HEK293 (cell line): Measurements from ENCODE around the gene SS18L1.
A peak's percentile ranks its signal among the peaks of the same experiment; 100 is the strongest.

Experiments used
- CTCF ChIA-PET: fragments of 350-600 bp; formaldehyde crosslinking; extraction: SDS; loops from one replicate; lab custom pipeline; 2021; ENCODE audit warnings: antibody characterized with exemption; lab: Yijun Ruan, JAX
- POLR2A ChIA-PET: fragments of 300-600 bp; formaldehyde crosslinking; extraction: SDS; loops from one replicate; lab custom pipeline; 2020; ENCODE audit warnings: antibody characterized with exemption, inconsistent platforms; lab: Yijun Ruan, JAX
- H3K27ac ChIP-seq: fragments of 200-500 bp; sonication (Bioruptor generic); 2 replicates; pipeline ENCODE4 v1.5.1; 2014; ENCODE audit warnings: low read depth, low read length, control low read depth, inconsistent platforms; ENCODE audit errors: extremely low read depth
- H3K36me3 ChIP-seq, 2 experiments: fragments of 200-500 bp in 1 of 2; sonication (Bioruptor generic) in 1 of 2; 1 replicate in 1 of 2; 2 replicates in 1 of 2; pipeline ENCODE4 v1.5.1; 2014 to 2017; ENCODE audit warnings: inconsistent platforms in 2 of 2, low read length in 2 of 2; ENCODE audit not compliant: control insufficient read depth in 2 of 2, insufficient read depth in 1 of 2
- H3K4me1 ChIP-seq: fragments of 200-500 bp; sonication (Bioruptor generic); 2 replicates; pipeline ENCODE4 v1.5.1; 2014; ENCODE audit warnings: mild to moderate bottlenecking, low read length, inconsistent platforms; ENCODE audit not compliant: control insufficient read depth, insufficient read depth
- H3K4me3 ChIP-seq: 2 replicates; pipeline ENCODE4 v1.5.1; 2011; ENCODE audit warnings: low read depth, mild to moderate bottlenecking, control low read depth, low read length, moderate library complexity
- H3K9me3 ChIP-seq: fragments of 200-500 bp; sonication (Bioruptor generic); 2 replicates; pipeline ENCODE4 v1.5.1; 2014; ENCODE audit warnings: low read depth, low read length, inconsistent platforms; ENCODE audit not compliant: control insufficient read depth, insufficient read depth
- BCL11A ChIP-seq: fragments of 450-650 bp; formaldehyde crosslinking; IDR thresholded peaks from 2 replicates; pipeline ENCODE4 v1.5.1; 2016; ENCODE audit warnings: low read depth, missing biosample characterization, missing genetic modification characterization
- PRDM4 ChIP-seq: fragments of 450-650 bp; formaldehyde crosslinking; IDR thresholded peaks from 2 replicates; pipeline ENCODE4 v1.5.1; 2017; ENCODE audit warnings: missing biosample characterization, missing genetic modification characterization
- SALL2 ChIP-seq: fragments of 450-650 bp; formaldehyde crosslinking; IDR thresholded peaks from 2 replicates; pipeline ENCODE4 v1.5.0; 2017; ENCODE audit warnings: missing biosample characterization, mild to moderate bottlenecking, missing genetic modification characterization, borderline replicate concordance
- ZBTB1 ChIP-seq: fragments of 450-650 bp; formaldehyde crosslinking; IDR thresholded peaks from 2 replicates; pipeline ENCODE4 v1.5.1; 2016; ENCODE audit warnings: missing biosample characterization, missing genetic modification characterization
- ZBTB26 ChIP-seq: fragments of 450-650 bp; formaldehyde crosslinking; optimal IDR thresholded peaks from 2 replicates; pipeline ENCODE3; 2016; ENCODE audit warnings: missing biosample characterization, mild to moderate bottlenecking, missing genetic modification characterization
- ZNF112 ChIP-seq: fragments of 450-650 bp; formaldehyde crosslinking; IDR thresholded peaks from 2 replicates; pipeline ENCODE4 v1.5.0; 2017; ENCODE audit warnings: missing biosample characterization, missing genetic modification characterization
- ZNF138 ChIP-seq: fragments of 450-650 bp; formaldehyde crosslinking; IDR thresholded peaks from 2 replicates; pipeline ENCODE4 v1.5.1; 2016; ENCODE audit warnings: missing biosample characterization, missing genetic modification characterization, borderline replicate concordance
- ZNF140 ChIP-seq: fragments of 450-650 bp; formaldehyde crosslinking; IDR thresholded peaks from 2 replicates; pipeline ENCODE4 v1.5.1; 2016; ENCODE audit warnings: missing biosample characterization, missing genetic modification characterization
- ZNF155 ChIP-seq: fragments of 450-650 bp; formaldehyde crosslinking; IDR thresholded peaks from 2 replicates; pipeline ENCODE4 v1.5.1; 2016; ENCODE audit warnings: missing biosample characterization, missing genetic modification characterization
- ZNF157 ChIP-seq: fragments of 450-650 bp; formaldehyde crosslinking; IDR thresholded peaks from 2 replicates; pipeline ENCODE4 v1.5.1; 2016; ENCODE audit warnings: missing biosample characterization, missing genetic modification characterization
- ZNF280D ChIP-seq: fragments of 450-650 bp; formaldehyde crosslinking; IDR thresholded peaks from 2 replicates; pipeline ENCODE4 v1.5.1; 2016; ENCODE audit warnings: missing biosample characterization, missing genetic modification characterization
- ZNF426 ChIP-seq: fragments of 450-650 bp; formaldehyde crosslinking; IDR thresholded peaks from 2 replicates; pipeline ENCODE4 v1.5.1; 2017; ENCODE audit warnings: missing biosample characterization, missing genetic modification characterization, mild to moderate bottlenecking, inconsistent platforms, moderate library complexity
- ZNF433 ChIP-seq: fragments of 450-650 bp; formaldehyde crosslinking; IDR thresholded peaks from 2 replicates; pipeline ENCODE4 v1.5.1; 2016; ENCODE audit warnings: missing biosample characterization, missing genetic modification characterization, low read depth
- ZNF48 ChIP-seq: fragments of 450-650 bp; formaldehyde crosslinking; IDR thresholded peaks from 2 replicates; pipeline ENCODE4 v1.5.1; 2016; ENCODE audit warnings: missing biosample characterization, missing genetic modification characterization
- ZNF596 ChIP-seq: fragments of 450-650 bp; IDR thresholded peaks from 2 replicates; pipeline ENCODE4 v1.5.0; 2018; ENCODE audit warnings: missing biosample characterization, mild to moderate bottlenecking, missing genetic modification characterization, moderate library complexity
- ZNF621 ChIP-seq: fragments of 450-650 bp; formaldehyde crosslinking; IDR thresholded peaks from 2 replicates; pipeline ENCODE4 v1.5.1; 2017; ENCODE audit warnings: missing biosample characterization, missing genetic modification characterization
- ZNF629 ChIP-seq: fragments of 450-650 bp; formaldehyde crosslinking; IDR thresholded peaks from 2 replicates; pipeline ENCODE4 v1.5.1; 2017; ENCODE audit warnings: missing biosample characterization, missing genetic modification characterization
- ZNF791 ChIP-seq: fragments of 450-650 bp; formaldehyde crosslinking; IDR thresholded peaks from 2 replicates; pipeline ENCODE4 v1.5.1; 2016; ENCODE audit warnings: missing biosample characterization, missing genetic modification characterization
- ZNF792 ChIP-seq: fragments of 450-650 bp; formaldehyde crosslinking; IDR thresholded peaks from 2 replicates; pipeline ENCODE4 v1.5.1; 2016; ENCODE audit warnings: missing biosample characterization, missing genetic modification characterization
- ZNF837 ChIP-seq: fragments of 450-650 bp; formaldehyde crosslinking; IDR thresholded peaks from 2 replicates; pipeline ENCODE4 v1.5.1; 2016; ENCODE audit warnings: missing biosample characterization, missing genetic modification characterization
- TF ChIP-seq, protein P1 (sequence below): fragments of 450-650 bp; formaldehyde crosslinking; IDR thresholded peaks from 2 replicates; pipeline ENCODE4 v1.5.1; 2016; ENCODE audit warnings: missing biosample characterization, missing genetic modification characterization, borderline replicate concordance
- TF ChIP-seq, protein P2 (sequence below): fragments of 450-650 bp; formaldehyde crosslinking; IDR thresholded peaks from 2 replicates; pipeline ENCODE4 v1.5.1; 2017; ENCODE audit warnings: missing biosample characterization, missing genetic modification characterization
- TF ChIP-seq, protein P3 (sequence below): fragments of 450-650 bp; formaldehyde crosslinking; IDR thresholded peaks from 2 replicates; pipeline ENCODE4 v1.5.1; 2016; ENCODE audit warnings: missing biosample characterization, missing genetic modification characterization

SS18L1 gene

DNA sequence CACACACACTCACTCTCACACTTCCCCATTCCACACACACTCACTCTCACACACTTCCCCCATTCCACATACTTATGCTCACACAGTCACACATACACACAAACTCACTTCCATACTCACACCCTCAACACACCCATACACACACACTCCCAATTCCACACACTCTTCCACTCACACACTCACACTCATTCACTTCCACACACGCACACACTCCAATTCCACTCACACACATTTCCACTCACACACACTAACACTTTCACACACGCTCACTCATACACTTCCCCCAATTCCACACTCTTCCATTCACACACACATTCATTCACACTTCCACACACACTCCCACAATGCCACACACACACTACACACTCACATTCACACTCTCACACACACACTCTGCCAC lies 86.7 kb downstream of the SS18L1 start (continued):
- TF ChIP-seq PRDM4 (no peak), ZNF155 (tag by site-specific recombination) (no peak), ZBTB1 (no peak), ZNF157 (tag by site-specific recombination) (no peak), ZNF280D (tag by site-specific recombination) (no peak), ZNF791 (no peak; the same call in 1 of the 2 replicates), ZNF629 (tag by site-specific recombination) (no peak), ZNF621 (tag by site-specific recombination) (0 out of 2 replicates have a peak, but pooled peaks have one; percentile 24), ZNF433 (tag by site-specific recombination) (no peak), ZNF138 (tag by site-specific recombination) (no peak), ZNF792 (tag by site-specific recombination) (no peak), ZBTB26 (tag by site-specific recombination) (no peak)
- TF ChIP-seq, protein P1, sequence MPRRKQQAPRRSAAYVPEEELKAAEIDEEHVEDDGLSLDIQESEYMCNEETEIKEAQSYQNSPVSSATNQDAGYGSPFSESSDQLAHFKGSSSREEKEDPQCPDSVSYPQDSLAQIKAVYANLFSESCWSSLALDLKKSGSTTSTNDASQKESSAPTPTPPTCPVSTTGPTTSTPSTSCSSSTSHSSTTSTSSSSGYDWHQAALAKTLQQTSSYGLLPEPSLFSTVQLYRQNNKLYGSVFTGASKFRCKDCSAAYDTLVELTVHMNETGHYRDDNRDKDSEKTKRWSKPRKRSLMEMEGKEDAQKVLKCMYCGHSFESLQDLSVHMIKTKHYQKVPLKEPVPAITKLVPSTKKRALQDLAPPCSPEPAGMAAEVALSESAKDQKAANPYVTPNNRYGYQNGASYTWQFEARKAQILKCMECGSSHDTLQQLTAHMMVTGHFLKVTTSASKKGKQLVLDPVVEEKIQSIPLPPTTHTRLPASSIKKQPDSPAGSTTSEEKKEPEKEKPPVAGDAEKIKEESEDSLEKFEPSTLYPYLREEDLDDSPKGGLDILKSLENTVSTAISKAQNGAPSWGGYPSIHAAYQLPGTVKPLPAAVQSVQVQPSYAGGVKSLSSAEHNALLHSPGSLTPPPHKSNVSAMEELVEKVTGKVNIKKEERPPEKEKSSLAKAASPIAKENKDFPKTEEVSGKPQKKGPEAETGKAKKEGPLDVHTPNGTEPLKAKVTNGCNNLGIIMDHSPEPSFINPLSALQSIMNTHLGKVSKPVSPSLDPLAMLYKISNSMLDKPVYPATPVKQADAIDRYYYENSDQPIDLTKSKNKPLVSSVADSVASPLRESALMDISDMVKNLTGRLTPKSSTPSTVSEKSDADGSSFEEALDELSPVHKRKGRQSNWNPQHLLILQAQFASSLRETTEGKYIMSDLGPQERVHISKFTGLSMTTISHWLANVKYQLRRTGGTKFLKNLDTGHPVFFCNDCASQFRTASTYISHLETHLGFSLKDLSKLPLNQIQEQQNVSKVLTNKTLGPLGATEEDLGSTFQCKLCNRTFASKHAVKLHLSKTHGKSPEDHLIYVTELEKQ (tag by site-specific recombination): no peak

DNA sequence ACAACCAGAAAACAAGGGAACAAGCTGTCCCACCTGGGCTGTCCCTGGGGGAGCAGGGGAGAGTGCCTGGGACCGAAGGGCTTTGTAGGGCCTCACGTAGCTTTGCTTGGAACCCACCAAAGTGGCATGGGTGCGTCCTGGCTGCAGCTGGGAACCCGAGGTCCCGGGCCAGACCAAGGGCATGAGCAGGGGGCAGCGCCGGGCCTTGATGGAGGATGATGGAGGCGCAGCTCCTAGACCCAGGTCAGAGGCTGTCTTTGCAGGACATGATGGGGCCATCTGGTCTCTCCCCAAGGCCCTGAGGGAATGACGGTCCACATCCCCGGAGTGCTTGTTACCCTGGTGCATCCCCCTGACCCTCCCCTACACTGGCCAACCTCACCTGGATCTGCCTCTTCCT lies 87.1 kb downstream of the SS18L1 start:
- Histone ChIP-seq H3K36me3 (no peaks in the 10 kb centered on the region), H3K9me3 (no peaks in the 10 kb centered on the region), H3K4me3 (no peak overlapping the region), H3K27ac (no peak overlapping the region), H3K4me1 (no peaks in the 10 kb centered on the region)
- ChIA-PET CTCF (interaction anchor here (0.7 kb wide), 1 partner anchor 69 kb away, joined by 3 read pairs; no protein-coding TSS in a partner anchor), POLR2A (no interaction called here)
- TF ChIP-seq BCL11A (tag by site-specific recombination) (no peak), ZNF48 (tag by site-specific recombination) (no peak), ZNF140 (tag by site-specific recombination) (no peak), ZNF426 (tag by site-specific recombination) (no peak), ZNF837 (0 out of 2 replicates have a peak, but pooled peaks have one; percentile 23), ZNF596 (tag by site-specific recombination) (no peak), SALL2 (tag by site-specific recombination) (no peak), ZNF112 (no peak)
- TF ChIP-seq, protein P2, sequence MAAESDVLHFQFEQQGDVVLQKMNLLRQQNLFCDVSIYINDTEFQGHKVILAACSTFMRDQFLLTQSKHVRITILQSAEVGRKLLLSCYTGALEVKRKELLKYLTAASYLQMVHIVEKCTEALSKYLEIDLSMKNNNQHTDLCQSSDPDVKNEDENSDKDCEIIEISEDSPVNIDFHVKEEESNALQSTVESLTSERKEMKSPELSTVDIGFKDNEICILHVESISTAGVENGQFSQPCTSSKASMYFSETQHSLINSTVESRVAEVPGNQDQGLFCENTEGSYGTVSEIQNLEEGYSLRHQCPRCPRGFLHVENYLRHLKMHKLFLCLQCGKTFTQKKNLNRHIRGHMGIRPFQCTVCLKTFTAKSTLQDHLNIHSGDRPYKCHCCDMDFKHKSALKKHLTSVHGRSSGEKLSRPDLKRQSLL (tag by site-specific recombination): no peak
- TF ChIP-seq, protein P3, sequence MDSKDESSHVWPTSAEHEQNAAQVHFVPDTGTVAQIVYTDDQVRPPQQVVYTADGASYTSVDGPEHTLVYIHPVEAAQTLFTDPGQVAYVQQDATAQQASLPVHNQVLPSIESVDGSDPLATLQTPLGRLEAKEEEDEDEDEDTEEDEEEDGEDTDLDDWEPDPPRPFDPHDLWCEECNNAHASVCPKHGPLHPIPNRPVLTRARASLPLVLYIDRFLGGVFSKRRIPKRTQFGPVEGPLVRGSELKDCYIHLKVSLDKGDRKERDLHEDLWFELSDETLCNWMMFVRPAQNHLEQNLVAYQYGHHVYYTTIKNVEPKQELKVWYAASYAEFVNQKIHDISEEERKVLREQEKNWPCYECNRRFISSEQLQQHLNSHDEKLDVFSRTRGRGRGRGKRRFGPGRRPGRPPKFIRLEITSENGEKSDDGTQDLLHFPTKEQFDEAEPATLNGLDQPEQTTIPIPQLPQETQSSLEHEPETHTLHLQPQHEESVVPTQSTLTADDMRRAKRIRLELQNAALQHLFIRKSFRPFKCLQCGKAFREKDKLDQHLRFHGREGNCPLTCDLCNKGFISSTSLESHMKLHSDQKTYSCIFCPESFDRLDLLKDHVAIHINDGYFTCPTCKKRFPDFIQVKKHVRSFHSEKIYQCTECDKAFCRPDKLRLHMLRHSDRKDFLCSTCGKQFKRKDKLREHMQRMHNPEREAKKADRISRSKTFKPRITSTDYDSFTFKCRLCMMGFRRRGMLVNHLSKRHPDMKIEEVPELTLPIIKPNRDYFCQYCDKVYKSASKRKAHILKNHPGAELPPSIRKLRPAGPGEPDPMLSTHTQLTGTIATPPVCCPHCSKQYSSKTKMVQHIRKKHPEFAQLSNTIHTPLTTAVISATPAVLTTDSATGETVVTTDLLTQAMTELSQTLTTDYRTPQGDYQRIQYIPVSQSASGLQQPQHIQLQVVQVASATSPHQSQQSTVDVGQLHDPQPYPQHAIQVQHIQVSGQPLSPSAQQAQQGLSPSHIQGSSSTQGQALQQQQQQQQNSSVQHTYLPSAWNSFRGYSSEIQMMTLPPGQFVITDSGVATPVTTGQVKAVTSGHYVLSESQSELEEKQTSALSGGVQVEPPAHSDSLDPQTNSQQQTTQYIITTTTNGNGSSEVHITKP (tag by site-specific recombination): 0 out of 2 replicates have a peak, but pooled peaks have one; percentile 11
